Activated T-cell treated with anti-CD3 and anti-CD28 coated beads, Interleukin-2, amount 50 U/mL, for 4 hours (primary cell): ENCODE results near the gene LY6G6C. TPM values are rescaled to one million over a fixed set of nuclear protein-coding genes. Genes with fewer than 3 reads are reported as not detected.

Source experiments
- ATAC-seq, 2 donors: fragments of 200-7000 bp; cut with Tn5 transposase; one replicate each; pipeline ENCODE4 v1.10.0; 2021
- DNase-seq: peaks from one replicate; pipeline ENCODE4 v3.0.0-alpha.2; 2020
- H3K27me3 Mint-ChIP-seq: one replicate; pipeline ENCODE4 v1.8.0; 2021; ENCODE audit warnings: low read depth, mixed read lengths
- H3K36me3 Mint-ChIP-seq: one replicate; pipeline ENCODE4 v1.8.0; 2022; ENCODE audit warnings: mixed read lengths; ENCODE audit not compliant: insufficient read depth
- H3K4me1 Mint-ChIP-seq: one replicate; pipeline ENCODE4 v1.8.0; 2021; ENCODE audit warnings: low read depth, mixed read lengths
- H3K4me3 Mint-ChIP-seq: one replicate; pipeline ENCODE4 v1.8.0; 2021; ENCODE audit warnings: mild to moderate bottlenecking, moderate library complexity, mixed read lengths
- H3K9me3 Mint-ChIP-seq: one replicate; pipeline ENCODE4 v1.8.0; 2021; ENCODE audit warnings: mixed read lengths
- total RNA-seq, 3 donors: library from RNA; stranded (reverse); gene quantifications; one replicate each; pipeline ENCODE4 v1.2.1, GENCODE V29; 2021

Gene LY6G6C
- total RNA-seq, 3 donors from 2014 or later, result not detected

DNA sequence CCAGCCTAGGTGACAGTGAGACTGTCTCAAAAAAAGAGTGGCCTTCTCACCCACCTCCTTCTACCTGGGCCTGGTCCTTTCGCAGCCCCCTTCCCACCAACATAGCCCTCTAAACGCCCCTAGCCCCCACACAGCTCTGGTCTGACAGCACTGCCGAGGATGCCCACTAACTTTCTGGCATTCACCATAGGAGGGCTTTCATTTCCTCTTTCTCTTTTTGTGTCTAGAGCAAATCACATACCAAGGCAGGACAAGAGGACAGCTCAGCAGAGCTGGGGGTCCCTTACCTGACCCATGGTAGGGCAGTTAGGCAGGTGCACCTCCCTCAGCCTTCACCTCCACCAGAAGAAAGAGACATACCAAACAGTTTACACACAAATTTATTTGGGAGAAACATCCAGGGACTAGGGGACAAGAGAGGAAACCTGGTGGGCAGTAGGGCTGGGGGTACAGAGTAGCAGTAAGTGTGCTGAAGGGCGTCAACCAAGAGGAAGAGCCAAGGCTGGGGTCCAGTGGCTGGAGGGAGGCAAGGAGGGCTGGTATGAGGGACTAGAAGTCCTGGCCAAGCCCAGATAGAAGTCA is 45.1 kb downstream of the LY6G6C start:
- no peak for DNase-seq
- Mint-ChIP-seq H3K4me3 (peak overlapping the region; percentile 26), H3K36me3 (peaks cover 10% of the 10 kb centered on the region), H3K27me3 (no peaks in the 10 kb centered on the region), H3K4me1 (peaks cover 14% of the 10 kb centered on the region), H3K9me3 (no peaks in the 10 kb centered on the region)
- ATAC-seq, result no peak

DNA sequence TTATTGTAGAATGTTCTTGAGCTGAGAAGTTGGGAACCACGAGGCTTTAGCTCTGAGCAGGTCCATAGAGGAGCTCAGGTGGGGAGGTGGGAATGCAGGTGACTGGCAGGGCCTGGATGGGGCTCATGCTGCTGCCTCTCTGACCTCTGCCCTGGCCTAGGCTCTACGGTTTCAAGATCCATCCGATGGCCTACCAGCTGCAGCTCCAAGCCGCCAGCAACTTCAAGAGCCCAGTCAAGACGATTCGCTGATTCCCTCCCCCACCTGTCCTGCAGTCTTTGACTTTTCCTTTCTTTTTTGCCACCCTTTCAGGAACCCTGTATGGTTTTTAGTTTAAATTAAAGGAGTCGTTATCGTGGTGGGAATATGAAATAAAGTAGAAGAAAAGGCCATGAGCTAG is 51.9 kb downstream of the LY6G6C start, which contains the start of gene LY6G5B:
Gene LY6G5B (plus strand): TSS at position 301 of the 400 bp plus-strand sequence. CDS start 975 bp downstream, outside the sequence.
- ATAC-seq, result no peak
- Mint-ChIP-seq H3K36me3 (peaks cover 49% of the 10 kb centered on the region), H3K4me3 (no peak within 1 kb of the TSS), H3K9me3 (no peaks in the 10 kb centered on the region), H3K4me1 (peaks cover 26% of the 10 kb centered on the region), H3K27me3 (no peaks in the 10 kb centered on the region)
- DNase-seq, result no peak

Other genes with a start within 250 kb of the LY6G6C start
- 10 to 100 TPM; 11.3 to 14.9 (median 12.5) TPM for gene MICB, start 223.6 kb downstream of the LY6G6C start, total RNA-seq
- gene MCCD1, start 192.8 kb downstream of the LY6G6C start, total RNA-seq, result not detected
- gene DDX39B, start 179.7 kb downstream of the LY6G6C start, total RNA-seq, result 100 to 1,000 TPM; 644 to 667 (median 666) TPM
- gene ATP6V1G2, start 175.1 kb downstream of the LY6G6C start, total RNA-seq, result under 1 TPM; 0.38 to 0.84 (median 0.58) TPM
- gene NFKBIL1, start 174.1 kb downstream of the LY6G6C start, total RNA-seq, result 10 to 100 TPM in 2 of 3 donors, 1 to 10 TPM in 1; 9.3 to 12.8 (median 12.7) TPM
- 1,000 to 10,000 TPM; 1,238 to 1,641 (median 1,296) TPM for gene LTA, start 149.5 kb downstream of the LY6G6C start, total RNA-seq
- 100 to 1,000 TPM; 485 to 701 (median 587) TPM for gene TNF, start 146.2 kb downstream of the LY6G6C start, total RNA-seq
- 100 to 1,000 TPM; 161 to 210 (median 186) TPM for gene LTB, start 139.3 kb downstream of the LY6G6C start, total RNA-seq
- gene LST1, start 135.5 kb downstream of the LY6G6C start, total RNA-seq, result 1 to 10 TPM; 4.8 to 7.9 (median 7.0) TPM
- gene NCR3, start 128.7 kb downstream of the LY6G6C start, total RNA-seq, result 10 to 100 TPM in 1 of 3 donors, 1 to 10 TPM in 2; 6.0 to 27.3 (median 8.4) TPM
- 10 to 100 TPM; 18.5 to 57.5 (median 36.5) TPM for gene AIF1, start 106.5 kb downstream of the LY6G6C start, total RNA-seq
- gene PRRC2A, start 101.0 kb downstream of the LY6G6C start, total RNA-seq, result 100 to 1,000 TPM; 290 to 309 (median 306) TPM
- 100 to 1,000 TPM; 403 to 418 (median 411) TPM for gene BAG6, start 69.1 kb downstream of the LY6G6C start, total RNA-seq
- 1 to 10 TPM; 1.8 to 2.8 (median 2.1) TPM for gene APOM, start 65.9 kb downstream of the LY6G6C start, total RNA-seq
- gene C6orf47, start 61.0 kb downstream of the LY6G6C start, total RNA-seq, result 10 to 100 TPM; 17.1 to 18.3 (median 18.2) TPM
- gene GPANK1, start 56.7 kb downstream of the LY6G6C start, total RNA-seq, result 10 to 100 TPM; 34.9 to 37.8 (median 37.5) TPM
- gene CSNK2B, start 55.7 kb downstream of the LY6G6C start, total RNA-seq, result 100 to 1,000 TPM; 301 to 311 (median 307) TPM
- gene LY6G5B, start 51.8 kb downstream of the LY6G6C start, total RNA-seq, result 10 to 100 TPM; 22.6 to 24.0 (median 22.9) TPM
- gene LY6G5C, start 40.7 kb downstream of the LY6G6C start, total RNA-seq, result 1 to 10 TPM; 2.3 to 3.8 (median 3.1) TPM
- gene ABHD16A, start 18.4 kb downstream of the LY6G6C start, total RNA-seq, result 10 to 100 TPM; 33.9 to 38.1 (median 35.2) TPM
- gene LY6G6F, start 14.9 kb downstream of the LY6G6C start, total RNA-seq, result not detected
- gene LY6G6D, start 6.4 kb downstream of the LY6G6C start, total RNA-seq, result not detected
- under 1 TPM in 2 of 3 donors, not detected in 1; 0.33 to 0.55 TPM for gene MPIG6B, start 1.6 kb upstream of the LY6G6C start, total RNA-seq
- 1 to 10 TPM; 3.4 to 3.9 (median 3.5) TPM for gene DDAH2, start 7.6 kb upstream of the LY6G6C start, total RNA-seq
- 100 to 1,000 TPM; 344 to 370 (median 353) TPM for gene CLIC1, start 14.8 kb upstream of the LY6G6C start, total RNA-seq
- 10 to 100 TPM; 30.9 to 35.4 (median 34.3) TPM for gene MSH5, start 18.3 kb upstream of the LY6G6C start, total RNA-seq
- 10 to 100 TPM in 2 of 3 donors, 1 to 10 TPM in 1; 9.4 to 12.2 (median 12.1) TPM for gene SAPCD1, start 40.9 kb upstream of the LY6G6C start, total RNA-seq
- gene VWA7, start 55.6 kb upstream of the LY6G6C start, total RNA-seq, result 1 to 10 TPM; 1.4 TPM
- gene VARS1, start 74.0 kb upstream of the LY6G6C start, total RNA-seq, result 100 to 1,000 TPM; 231 to 263 (median 234) TPM
- gene LSM2, start 85.2 kb upstream of the LY6G6C start, total RNA-seq, result 100 to 1,000 TPM; 163 to 192 (median 184) TPM
- gene HSPA1L, start 93.5 kb upstream of the LY6G6C start, total RNA-seq, result 1 to 10 TPM; 1.6 to 1.8 (median 1.7) TPM
- 10 to 100 TPM; 33.3 to 38.1 (median 34.2) TPM for gene HSPA1A, start 93.8 kb upstream of the LY6G6C start, total RNA-seq
- 10 to 100 TPM; 76.1 to 97.7 (median 93.0) TPM for gene HSPA1B, start 106.0 kb upstream of the LY6G6C start, total RNA-seq
- 10 to 100 TPM; 25.6 to 26.7 (median 26.0) TPM for gene NEU1, start 141.1 kb upstream of the LY6G6C start, total RNA-seq
- gene SLC44A4, start 157.3 kb upstream of the LY6G6C start, total RNA-seq, result under 1 TPM; 0.13 to 0.60 (median 0.20) TPM
- 10 to 100 TPM; 52.8 to 70.9 (median 67.8) TPM for gene EHMT2, start 176.0 kb upstream of the LY6G6C start, total RNA-seq
- gene ZBTB12, start 180.3 kb upstream of the LY6G6C start, total RNA-seq, result 1 to 10 TPM; 3.5 to 6.1 (median 5.4) TPM
- gene C2, start 206.0 kb upstream of the LY6G6C start, total RNA-seq, result 1 to 10 TPM in 1 of 3 donors, under 1 TPM in 2; 0.56 to 1.0 (median 0.95) TPM
- 1 to 10 TPM in 2 of 3 donors, under 1 TPM in 1; 0.42 to 1.5 (median 1.4) TPM for gene CFB, start 224.3 kb upstream of the LY6G6C start, total RNA-seq
- 100 to 1,000 TPM; 107 to 111 (median 109) TPM for gene NELFE, start 237.2 kb upstream of the LY6G6C start, total RNA-seq
- gene SKIC2, start 237.4 kb upstream of the LY6G6C start, total RNA-seq, result 100 to 1,000 TPM; 123 to 157 (median 132) TPM